Suprapubic skin (tissue), 3 donors: ENCODE results near the gene CFC1.
"Not testable (repeated sequence)": the region's sequence is repeated elsewhere in the genome, so short reads cannot be mapped to it uniquely, and the experiment has no call there.

Source experiments
- CTCF ChIP-seq, 2 donors: fragments of 200-600 bp in 1 of 2; fragments of 450-650 bp in 1 of 2; sonication (generic) in 1 of 2; IDR thresholded peaks; one replicate each; pipeline ENCODE4 v1.5.1; 2016 to 2019; ENCODE audit warnings: antibody characterized with exemption in 2 of 2, mild to moderate bottlenecking in 1 of 2, moderate library complexity in 1 of 2
- EP300 ChIP-seq: sonication (generic); formaldehyde crosslinking; IDR thresholded peaks from one replicate; pipeline ENCODE4 v1.6.1; 2017; ENCODE audit warnings: antibody characterized with exemption

GRCh38 chr2:130543785-130544528, 55.4 kb downstream of the CFC1 start:
- not testable (repeated sequence) for TF ChIP-seq CTCF (IDR thresholded peaks at IDR 0.05); EP300
